GM18867 (cell line): ENCODE results near the gene FERMT2.
A peak's percentile ranks its signal among the peaks of the same experiment; 100 is the strongest.

ENCODE experiments used
- ATAC-seq: cut with Tn5 transposase; IDR thresholded peaks from one replicate; pipeline ENCODE4 v1.9.1; 2021; ENCODE audit warnings: mild to moderate bottlenecking, moderate library complexity; ENCODE audit not compliant: unreplicated experiment

Gene FERMT2, protein sequence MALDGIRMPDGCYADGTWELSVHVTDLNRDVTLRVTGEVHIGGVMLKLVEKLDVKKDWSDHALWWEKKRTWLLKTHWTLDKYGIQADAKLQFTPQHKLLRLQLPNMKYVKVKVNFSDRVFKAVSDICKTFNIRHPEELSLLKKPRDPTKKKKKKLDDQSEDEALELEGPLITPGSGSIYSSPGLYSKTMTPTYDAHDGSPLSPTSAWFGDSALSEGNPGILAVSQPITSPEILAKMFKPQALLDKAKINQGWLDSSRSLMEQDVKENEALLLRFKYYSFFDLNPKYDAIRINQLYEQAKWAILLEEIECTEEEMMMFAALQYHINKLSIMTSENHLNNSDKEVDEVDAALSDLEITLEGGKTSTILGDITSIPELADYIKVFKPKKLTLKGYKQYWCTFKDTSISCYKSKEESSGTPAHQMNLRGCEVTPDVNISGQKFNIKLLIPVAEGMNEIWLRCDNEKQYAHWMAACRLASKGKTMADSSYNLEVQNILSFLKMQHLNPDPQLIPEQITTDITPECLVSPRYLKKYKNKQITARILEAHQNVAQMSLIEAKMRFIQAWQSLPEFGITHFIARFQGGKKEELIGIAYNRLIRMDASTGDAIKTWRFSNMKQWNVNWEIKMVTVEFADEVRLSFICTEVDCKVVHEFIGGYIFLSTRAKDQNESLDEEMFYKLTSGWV

DNA sequence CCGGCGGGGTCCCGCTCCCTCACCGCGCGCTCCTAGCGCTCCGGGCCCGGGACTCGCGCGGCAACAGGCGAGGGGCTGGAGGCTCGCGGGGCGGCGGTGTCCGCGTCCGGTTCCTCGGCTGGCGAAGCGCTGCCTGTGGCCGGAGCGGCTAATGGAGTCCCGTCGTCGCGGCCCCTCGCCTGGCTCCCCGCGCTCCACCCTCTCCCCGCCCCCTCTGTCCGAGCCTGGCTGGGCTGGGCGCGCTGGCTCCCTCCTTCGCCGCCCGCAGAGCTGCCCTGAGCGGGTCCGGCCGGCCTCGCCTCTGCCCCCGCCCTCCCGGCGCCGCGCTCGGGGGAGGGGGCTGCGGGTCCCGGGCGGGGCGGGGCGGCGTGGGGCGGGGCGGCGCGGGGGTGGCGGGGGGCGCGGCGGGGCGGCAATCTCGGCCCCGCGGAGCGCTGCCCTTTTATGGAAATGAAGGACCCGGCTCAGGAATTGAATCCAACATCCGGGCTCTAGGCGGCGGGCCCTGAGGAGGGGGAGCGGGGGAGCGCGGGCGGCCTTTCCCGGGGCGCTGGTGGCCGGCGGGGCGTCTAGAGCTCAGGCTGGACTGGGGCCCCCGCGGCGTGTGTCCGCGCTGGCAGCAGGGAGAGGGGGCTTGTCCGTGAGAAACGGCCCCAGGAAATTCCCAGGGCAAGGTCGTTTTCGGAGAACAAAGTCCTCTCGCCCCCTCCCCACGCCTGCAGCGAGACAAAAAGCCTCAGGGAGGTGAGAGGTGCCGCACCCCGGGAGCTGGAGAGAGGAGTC, at the start of gene FERMT2:
TSS of gene FERMT2 (minus strand) at position 153 of the 783 bp plus-strand sequence. CDS start 482 bp downstream, outside the sequence.
- peak; percentile 50 for ATAC-seq

GRCh38 chr14:52998376-52999015, 47.6 kb upstream of the FERMT2 start:
- no peak for ATAC-seq

DNA sequence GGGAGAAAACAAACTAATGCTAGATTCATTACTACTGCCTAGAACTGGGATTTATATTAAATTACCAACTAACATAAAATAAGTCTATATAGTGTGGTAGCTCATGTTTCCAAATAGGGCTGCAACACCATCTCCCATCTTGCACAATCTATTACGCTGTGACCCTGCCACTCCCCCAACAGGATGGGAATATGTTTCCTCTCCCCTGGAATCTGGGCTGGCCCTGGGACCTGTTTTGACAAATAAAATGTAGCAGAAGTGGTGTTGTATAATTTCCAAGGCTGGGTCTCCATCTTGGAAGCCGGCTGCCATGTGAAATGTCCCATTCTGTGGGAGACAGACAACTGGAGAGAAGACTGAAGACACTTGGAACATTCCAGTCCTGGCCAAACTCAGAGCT, 45.6 kb upstream of the FERMT2 start:
- no peak for ATAC-seq

GRCh38 chr14:52995998-52996397, 45.1 kb upstream of the FERMT2 start:
- no peak for ATAC-seq

DNA sequence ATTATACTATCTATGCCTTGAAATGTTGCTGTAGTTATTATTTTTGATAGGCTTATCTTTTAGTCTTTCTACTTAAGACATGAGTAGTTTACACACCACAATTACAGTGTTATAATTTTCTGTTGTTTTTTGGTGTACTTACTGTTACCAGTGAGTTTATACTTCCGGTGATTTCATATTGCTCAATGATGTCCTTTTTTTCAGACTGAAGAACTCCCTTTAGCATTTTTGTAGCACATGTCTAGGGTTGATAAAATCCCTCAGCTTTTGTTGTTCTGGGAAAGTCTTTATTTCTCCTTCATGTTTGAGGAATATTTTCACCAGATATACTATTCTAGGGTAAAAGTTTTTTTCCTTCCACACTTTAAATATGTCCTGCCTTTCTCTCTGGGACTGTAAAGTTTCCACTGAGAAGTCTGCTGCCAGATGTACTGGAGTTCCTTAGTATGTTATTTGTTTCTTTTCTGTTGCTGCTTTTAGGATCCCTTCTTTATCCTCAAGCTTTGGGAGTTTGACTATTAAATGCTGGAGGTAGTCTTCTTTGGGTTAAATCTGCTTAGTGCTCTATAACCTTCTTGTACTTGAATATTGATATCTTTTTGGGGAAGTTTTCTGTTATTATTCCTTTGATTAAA, 41.5 kb upstream of the FERMT2 start:
- no peak for ATAC-seq

GRCh38 chr14:52988139-52988538, 37.3 kb upstream of the FERMT2 start:
- ATAC-seq: no peak

DNA sequence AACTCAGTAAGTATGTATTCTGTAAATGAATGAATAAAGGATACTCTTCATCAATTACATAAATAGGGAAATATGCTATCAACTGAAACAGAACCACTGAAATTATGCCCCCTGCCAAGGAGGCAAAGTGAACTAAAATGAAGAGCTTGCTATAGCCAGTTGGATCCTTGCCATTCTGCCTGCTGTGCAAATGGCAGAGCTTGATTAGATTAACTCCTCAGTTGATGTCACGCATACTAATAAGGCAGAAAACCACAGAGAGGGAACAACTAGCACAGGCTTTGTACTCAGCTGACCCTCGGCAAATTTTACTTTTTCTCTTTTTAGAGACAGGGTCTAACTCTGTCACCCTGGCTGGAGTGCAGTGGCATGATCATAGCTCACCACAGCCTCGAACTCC, 36.7 kb upstream of the FERMT2 start:
- no peak for ATAC-seq

DNA sequence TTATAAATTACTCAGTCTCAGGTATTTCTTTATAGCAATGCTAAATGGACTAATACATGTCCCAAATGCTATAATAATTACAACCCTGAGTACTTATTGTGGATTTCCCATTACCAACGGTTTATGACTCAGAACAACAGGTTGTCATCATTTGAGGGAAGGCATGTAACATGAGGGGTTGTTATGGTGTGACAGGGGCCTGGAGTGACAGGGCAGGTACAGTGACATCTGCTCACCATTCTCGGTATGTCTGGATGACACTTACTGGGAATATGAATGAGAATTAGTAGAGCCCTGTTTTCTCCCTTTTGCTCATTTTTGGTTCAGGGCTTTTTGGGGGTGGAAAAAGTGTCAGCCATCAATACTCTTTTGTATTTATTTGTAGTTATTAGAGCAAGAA, 36.2 kb upstream of the FERMT2 start:
- no peak for ATAC-seq

DNA sequence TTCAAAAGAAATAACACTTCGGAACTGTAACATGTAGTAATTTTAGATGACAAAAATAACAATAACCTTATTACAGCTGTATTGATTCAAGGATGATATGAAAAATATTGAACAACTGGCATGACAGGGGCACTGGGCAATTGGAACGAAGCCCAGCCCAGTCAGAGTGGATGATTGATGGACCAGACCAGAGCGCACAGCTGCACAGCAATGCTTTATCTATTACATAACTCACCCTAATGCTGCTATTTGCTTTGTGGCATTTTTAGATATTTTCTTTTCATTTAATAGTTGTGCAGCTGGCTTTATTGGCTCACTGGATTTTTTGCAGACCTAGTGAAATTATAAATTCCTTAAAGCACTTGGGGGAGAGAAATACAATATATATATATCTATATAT, 26.9 kb upstream of the FERMT2 start:
- ATAC-seq: no peak

- no peak for ATAC-seq
These were observed 23.6 kb upstream of the FERMT2 start for GRCh38 chr14:52974406-52974805.

DNA sequence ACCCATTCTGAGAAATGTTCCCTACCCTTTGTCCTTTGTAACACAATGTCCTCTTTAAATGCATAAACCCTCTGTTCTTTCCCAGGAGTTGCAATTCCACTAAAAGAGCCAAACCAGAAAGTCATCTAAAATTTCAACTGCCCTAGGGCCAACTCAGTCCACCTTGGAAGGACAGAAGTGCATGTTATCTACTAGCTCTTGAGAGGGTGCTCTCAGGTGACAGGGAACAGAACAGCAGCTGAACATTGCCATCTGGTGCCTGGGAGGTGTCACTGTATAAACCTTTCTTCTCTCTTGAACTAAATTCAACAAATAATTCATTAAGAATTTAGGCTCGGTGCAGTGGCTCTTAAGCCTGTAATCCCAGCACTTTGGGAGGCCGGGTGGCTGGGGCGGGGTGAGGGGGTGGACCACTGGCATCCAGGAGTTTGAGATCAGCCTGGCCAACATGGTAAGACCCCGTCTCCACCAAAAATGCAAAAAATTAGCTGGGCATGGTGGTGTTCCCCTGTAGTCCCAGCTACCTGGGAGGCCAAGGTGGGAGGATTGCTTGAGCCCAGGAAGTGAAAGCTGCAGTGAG, 10.3 kb upstream of the FERMT2 start:
- ATAC-seq: peak; percentile 75

- ATAC-seq: peak; percentile 58
These were observed 9.8 kb upstream of the FERMT2 start for GRCh38 chr14:52960627-52961026.

DNA sequence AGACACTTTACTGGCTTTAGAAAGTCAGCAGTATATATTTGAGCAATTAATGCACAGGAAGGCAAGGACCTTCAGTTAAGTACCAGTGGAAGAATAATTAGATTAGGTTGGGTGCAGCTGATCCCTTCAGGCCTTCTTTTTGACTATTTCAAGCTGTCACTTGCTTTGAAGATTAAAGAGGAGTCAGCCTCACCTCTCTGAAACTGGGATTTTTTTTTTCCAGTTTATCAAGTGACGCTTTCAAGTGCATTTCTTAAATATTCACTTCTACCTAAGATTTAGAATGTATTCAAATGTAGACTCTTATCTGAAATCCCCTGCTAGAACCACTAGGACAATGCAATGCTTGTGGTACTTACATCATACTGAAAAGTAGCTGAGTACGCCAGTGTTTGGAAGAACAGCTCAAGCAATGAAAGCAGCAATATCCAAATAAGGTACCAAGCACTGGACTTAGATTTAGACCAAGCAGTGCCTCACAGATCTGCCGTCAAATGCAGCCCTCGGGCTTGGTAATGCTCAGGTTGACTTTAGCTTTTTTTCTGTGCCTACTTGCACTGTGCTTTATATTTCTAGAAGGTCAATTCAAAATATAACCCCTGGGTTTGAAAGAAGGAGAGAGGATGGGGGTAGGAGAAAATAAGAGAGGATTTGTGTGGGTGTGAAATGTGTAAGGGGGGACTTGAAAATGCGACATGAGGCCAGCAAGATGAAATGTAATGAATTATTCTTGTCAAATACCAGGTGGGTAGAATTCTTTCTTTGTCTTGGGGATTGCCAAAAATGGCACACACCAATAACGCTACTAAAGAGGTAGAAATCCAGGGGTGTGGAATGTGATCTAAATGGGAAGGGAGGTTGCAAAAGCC, 3.7 kb upstream of the FERMT2 start:
- ATAC-seq: no peak

DNA sequence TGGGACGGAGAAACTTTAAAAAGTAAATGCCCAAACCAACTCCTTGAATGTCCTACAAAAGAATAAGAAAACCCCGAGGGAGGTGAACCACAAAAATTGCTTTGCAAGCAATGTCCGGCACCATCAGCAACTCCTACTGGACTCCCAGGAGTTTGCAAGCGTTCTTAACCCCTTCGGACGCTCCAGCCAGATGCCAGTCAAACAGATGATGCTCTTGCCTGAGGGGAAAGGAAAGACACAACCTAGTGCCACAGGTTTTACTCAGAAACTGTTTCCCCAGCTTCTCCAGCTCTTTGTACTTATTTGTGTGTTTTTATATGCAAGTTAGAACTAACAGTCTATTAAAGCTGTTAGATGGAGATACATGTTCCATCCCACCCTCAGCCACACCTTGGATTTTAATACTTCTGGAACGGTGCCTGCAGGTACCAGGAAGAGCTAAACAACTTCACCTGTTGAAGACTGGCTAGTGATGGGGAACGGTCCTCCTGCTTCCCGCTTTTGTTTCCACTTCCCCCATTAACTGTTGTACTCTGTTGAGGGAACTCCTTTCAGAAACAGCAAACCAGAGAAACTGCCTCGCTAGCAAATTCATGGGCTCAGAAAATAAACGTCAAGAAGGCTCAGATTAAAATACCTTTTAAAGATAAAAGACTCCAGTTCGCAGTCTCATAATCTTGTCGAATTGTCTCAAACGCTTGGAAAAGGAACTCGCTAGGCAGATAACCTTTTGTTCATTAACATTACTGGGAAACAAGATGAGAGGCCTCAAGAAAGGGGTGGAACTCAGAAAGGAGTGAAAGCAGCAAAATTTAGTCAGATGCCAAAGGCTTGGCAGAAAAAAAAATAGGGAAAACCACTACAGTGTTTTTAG, 1.1 kb upstream of the FERMT2 start:
- no peak for ATAC-seq

DNA sequence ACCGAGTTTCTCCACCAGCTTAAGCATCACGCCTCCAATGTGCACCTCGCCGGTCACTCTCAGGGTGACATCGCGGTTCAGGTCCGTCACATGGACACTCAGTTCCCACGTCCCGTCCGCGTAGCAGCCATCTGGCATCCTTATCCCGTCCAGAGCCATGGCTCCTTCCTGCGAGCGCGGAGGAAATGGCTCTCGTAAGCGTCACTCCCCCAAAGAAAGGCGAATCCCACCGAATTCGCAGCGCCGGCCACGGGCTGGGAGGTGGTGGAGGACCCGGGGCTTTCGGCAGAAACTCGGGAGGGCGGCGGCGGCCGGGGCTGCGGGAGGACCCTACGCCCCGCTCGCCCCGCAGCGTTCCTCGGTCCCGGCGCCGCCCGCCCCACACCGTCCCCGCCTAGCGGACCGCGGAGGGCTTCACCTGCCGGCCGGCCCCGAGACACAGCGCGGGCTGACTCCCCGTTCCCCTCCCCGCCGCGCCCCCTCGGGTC, 396 bp downstream of the FERMT2 start:
- ATAC-seq: peak; percentile 39

- ATAC-seq: no peak
These were observed 990 bp downstream of the FERMT2 start for GRCh38 chr14:52949711-52950409.

DNA sequence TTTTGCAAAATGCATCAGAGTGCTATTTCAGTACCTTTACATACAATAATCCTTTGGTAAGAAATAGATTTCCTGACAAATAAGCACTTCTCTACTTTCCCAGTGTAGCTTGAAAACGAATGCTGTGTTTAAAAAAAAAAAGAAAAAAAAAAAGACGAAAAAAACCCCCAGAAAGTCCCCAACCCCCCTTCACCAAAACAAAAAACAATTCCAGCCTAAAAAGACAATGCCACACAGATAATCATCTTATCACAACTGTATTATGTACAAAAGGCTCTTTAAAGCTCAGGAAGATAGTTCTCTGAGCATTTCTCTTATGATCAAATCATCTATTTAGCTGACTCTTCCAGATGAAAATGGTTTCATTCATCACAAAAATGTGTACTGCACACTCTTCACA, 1.6 kb downstream of the FERMT2 start:
- ATAC-seq: no peak

GRCh38 chr14:52948836-52949235, 2.0 kb downstream of the FERMT2 start:
- ATAC-seq: no peak
